H1 (cell line): ENCODE measurements around the gene AGBL4. TPM values are rescaled to one million over a fixed set of nuclear protein-coding genes. Genes with fewer than 3 reads are reported as not detected.

ENCODE experiments used
- CTCF ChIA-PET: fragments of 300-600 bp; sonication (Branson Sonifier 250); formaldehyde crosslinking; loops from one replicate; lab custom pipeline; 2021; ENCODE audit not compliant: partially characterized antibody; lab: Charles Lee
- POLR2A ChIA-PET: fragments of 300-600 bp; sonication (Branson Sonifier 250); formaldehyde crosslinking; loops from one replicate; lab custom pipeline; 2021; ENCODE audit warnings: inconsistent platforms; ENCODE audit not compliant: partially characterized antibody; lab: Charles Lee
- DNase-seq, 2 experiments: peaks; one replicate each; pipeline versions ENCODE4 v3.0.0 to v3.0.0-alpha.2; 2010 to 2022; ENCODE audit warnings: low spot score in 2 of 2, low read depth in 1 of 2, mixed read lengths in 1 of 2
- FAIRE-seq: peaks from 2 replicates; lab custom pipeline; 2011; peaks lifted over from hg19 to GRCh38; lab: Jason Lieb, UNC
- H2AFZ ChIP-seq: 2 replicates; pipeline ENCODE4 v1.8.1; 2012; ENCODE audit warnings: low read length, inconsistent platforms
- H2AK5ac ChIP-seq: 2 replicates; pipeline ENCODE4 v1.6.1; 2013; ENCODE audit warnings: low read depth, low read length
- H2BK120ac ChIP-seq: replicated peaks from 2 replicates; pipeline ENCODE3; 2013; ENCODE audit warnings: low read depth, low read length, inconsistent platforms
- H2BK12ac ChIP-seq: 2 replicates; pipeline ENCODE4 v1.6.1; 2013; ENCODE audit warnings: low read depth, low read length
- H2BK15ac ChIP-seq: 2 replicates; pipeline ENCODE4 v1.6.1; 2013; ENCODE audit warnings: low read length
- H2BK20ac ChIP-seq: 2 replicates; pipeline ENCODE4 v1.6.1; 2013; ENCODE audit warnings: low read length
- H2BK5ac ChIP-seq: 2 replicates; pipeline ENCODE4 v1.6.1; 2013; ENCODE audit warnings: low read depth, low read length
- H3K14ac ChIP-seq: 2 replicates; pipeline ENCODE4 v1.6.1; 2013; ENCODE audit warnings: inconsistent platforms; ENCODE audit not compliant: insufficient read length
- H3K18ac ChIP-seq: 2 replicates; pipeline ENCODE4 v1.6.1; 2013; ENCODE audit warnings: low read length; ENCODE audit errors: extremely low read depth
- H3K23ac ChIP-seq: 2 replicates; pipeline ENCODE4 v1.6.1; 2013; ENCODE audit warnings: inconsistent platforms; ENCODE audit not compliant: insufficient read length
- H3K23me2 ChIP-seq: 2 replicates; pipeline ENCODE4 v1.6.1; 2013; ENCODE audit warnings: low read depth, low read length
- H3K27ac ChIP-seq: 2 replicates; pipeline ENCODE4 v1.6.1; 2011; ENCODE audit warnings: low read depth, low read length, inconsistent platforms
- H3K27me3 ChIP-seq, 4 experiments: replicated peaks in 1 of 4; 1 replicate in 1 of 4; 2 replicates in 3 of 4; pipeline versions ENCODE4 v1.6.1 to v1.8.1; 2011 to 2013; ENCODE audit warnings: low read length in 3 of 4, mild to moderate bottlenecking in 3 of 4, inconsistent platforms in 2 of 4, mixed read lengths in 2 of 4, moderate library complexity in 1 of 4; ENCODE audit not compliant: control insufficient read depth in 3 of 4, insufficient read depth in 3 of 4; ENCODE audit errors: extremely low read depth in 1 of 4
- H3K36me3 ChIP-seq, 4 experiments: 2 replicates each; pipeline versions ENCODE4 v1.6.1 to v1.8.1; 2011 to 2013; ENCODE audit warnings: mild to moderate bottlenecking in 4 of 4, low read length in 3 of 4, moderate library complexity in 2 of 4, control low read depth in 1 of 4, inconsistent platforms in 1 of 4; ENCODE audit not compliant: insufficient read depth in 4 of 4, control insufficient read depth in 2 of 4
- H3K4ac ChIP-seq: replicated peaks from 2 replicates; pipeline ENCODE3; 2013; ENCODE audit warnings: low read length, low read depth, mixed read lengths, inconsistent platforms; ENCODE audit not compliant: insufficient read length
- H3K4me1 ChIP-seq, 4 experiments: replicated peaks in 1 of 4; 1 replicate in 1 of 4; 2 replicates in 3 of 4; pipeline versions ENCODE4 v1.6.1 to v1.8.1; 2011 to 2013; ENCODE audit warnings: low read length in 3 of 4, inconsistent platforms in 2 of 4, mixed read lengths in 1 of 4; ENCODE audit not compliant: insufficient read depth in 4 of 4, control insufficient read depth in 3 of 4
- H3K4me2 ChIP-seq, 2 experiments: 2 replicates each; pipeline versions ENCODE4 v1.6.1 to v1.8.1; 2011 to 2013; ENCODE audit warnings: low read depth in 2 of 2, low read length in 2 of 2, control low read depth in 1 of 2, inconsistent platforms in 1 of 2, mild to moderate bottlenecking in 1 of 2; ENCODE audit not compliant: insufficient read depth in 1 of 2
- H3K4me3 ChIP-seq, 4 experiments: fragments of 200-600, 300-600 bp in 1 of 4; sonication (generic), shearing (Covaris generic), sonication (Bioruptor Twin) in 1 of 4; 2 replicates each; pipeline versions ENCODE4 v1.5.1 to v1.8.1; 2011 to 2016; ENCODE audit warnings: low read length in 4 of 4, low read depth in 3 of 4, control low read depth in 2 of 4, inconsistent platforms in 2 of 4, mild to moderate bottlenecking in 2 of 4, mixed read lengths in 1 of 4, moderate library complexity in 1 of 4; ENCODE audit not compliant: insufficient read depth in 2 of 4; ENCODE audit errors: extremely low read depth in 1 of 4
- H3K56ac ChIP-seq: replicated peaks from 2 replicates; pipeline ENCODE3; 2013; ENCODE audit warnings: low read depth, mild to moderate bottlenecking, mixed read lengths, low read length, inconsistent platforms; ENCODE audit not compliant: insufficient read length
- H3K79me1 ChIP-seq: 2 replicates; pipeline ENCODE4 v1.6.1; 2013; ENCODE audit warnings: low read depth, low read length, control low read depth
- H3K79me2 ChIP-seq, 2 experiments: 2 replicates each; pipeline versions ENCODE4 v1.6.1 to v1.8.1; 2012 to 2013; ENCODE audit warnings: low read length in 2 of 2, mild to moderate bottlenecking in 2 of 2, inconsistent platforms in 1 of 2; ENCODE audit not compliant: insufficient read depth in 2 of 2, control insufficient read depth in 1 of 2
- H3K9ac ChIP-seq, 4 experiments: replicated peaks in 1 of 4; 1 replicate in 1 of 4; 2 replicates in 3 of 4; pipeline versions ENCODE4 v1.6.1 to v1.8.1; 2011 to 2013; ENCODE audit warnings: low read depth in 3 of 4, low read length in 3 of 4, control low read depth in 2 of 4, mild to moderate bottlenecking in 2 of 4, moderate library complexity in 2 of 4, inconsistent platforms in 1 of 4; ENCODE audit errors: extremely low read depth in 1 of 4
- H3K9me3 ChIP-seq, 2 experiments: 2 replicates each; pipeline versions ENCODE4 v1.6.1 to v1.8.1; 2012 to 2013; ENCODE audit warnings: mild to moderate bottlenecking in 2 of 2, moderate library complexity in 2 of 2, control low read depth in 1 of 2, inconsistent platforms in 1 of 2, low read depth in 1 of 2, low read length in 1 of 2, mixed read lengths in 1 of 2; ENCODE audit not compliant: insufficient read depth in 2 of 2
- H4K20me1 ChIP-seq, 2 experiments: replicated peaks in 1 of 2; 2 replicates each; pipeline versions ENCODE3 to v1.8.1; 2011 to 2013; ENCODE audit warnings: inconsistent platforms in 2 of 2, low read length in 2 of 2, mild to moderate bottlenecking in 1 of 2; ENCODE audit not compliant: insufficient read depth in 2 of 2, control insufficient read depth in 1 of 2
- H4K5ac ChIP-seq: 2 replicates; pipeline ENCODE4 v1.6.1; 2013; ENCODE audit warnings: low read length, low read depth, mixed read lengths, inconsistent platforms; ENCODE audit not compliant: insufficient read length
- H4K8ac ChIP-seq: 2 replicates; pipeline ENCODE4 v1.8.0; 2013; ENCODE audit warnings: mild to moderate bottlenecking, moderate library complexity, low read length, inconsistent platforms; ENCODE audit not compliant: insufficient read depth; ENCODE audit errors: extremely low read depth
- H4K91ac ChIP-seq: replicated peaks from 2 replicates; pipeline ENCODE3; 2013; ENCODE audit warnings: low read length, mixed read lengths, inconsistent platforms; ENCODE audit not compliant: insufficient read length
- RNF2 ChIP-seq: fragments of 200-900, 300-1000 bp; sonication (generic); IDR thresholded peaks from 2 replicates; pipeline ENCODE4 v1.7.1; 2016; ENCODE audit warnings: borderline replicate concordance, low read depth, mild to moderate bottlenecking, antibody characterized with exemption, low read length; ENCODE audit not compliant: poor library complexity, severe bottlenecking; ENCODE audit errors: missing control alignments
- SAP30 ChIP-seq: fragments of 300-600 bp; sonication (generic); IDR thresholded peaks from 2 replicates; pipeline ENCODE4 v1.7.1; 2012; ENCODE audit warnings: low read length, moderate library complexity, mild to moderate bottlenecking, inconsistent platforms; ENCODE audit not compliant: insufficient read depth, insufficient replicate concordance
- SIX5 ChIP-seq: IDR thresholded peaks from 2 replicates; pipeline ENCODE4 v1.6.1; 2011; ENCODE audit warnings: mild to moderate bottlenecking, low read depth, low read length
- TEAD4 ChIP-seq: IDR thresholded peaks from 2 replicates; pipeline ENCODE4 v1.6.1; 2012; ENCODE audit warnings: low read depth, low read length, inconsistent platforms, mixed read lengths
- ZNF274 ChIP-seq: IDR thresholded peaks from 2 replicates; pipeline ENCODE4 v1.7.0; 2012; ENCODE audit warnings: low read length, borderline replicate concordance; ENCODE audit errors: extremely low read depth
- WGBS, 2 experiments: shearing (Covaris generic) in 1 of 2; methylation state at CpG; one replicate each; pipeline versions ENCODE4 v1.1.6 to v1.1.7; 2013 to 2015; ENCODE audit warnings: low lambda C conversion rate in 2 of 2, mixed read lengths in 2 of 2, inconsistent platforms in 1 of 2, low coverage in 1 of 2, missing lambda C conversion rate in 1 of 2; ENCODE audit not compliant: insufficient replicate concordance in 2 of 2, insufficient coverage in 1 of 2, insufficient read length in 1 of 2; ENCODE audit errors: extremely low coverage in 1 of 2, missing lambda C conversion rate in 1 of 2; 5-methylcytosine and 5-hydroxymethylcytosine counted together
- polyA plus RNA-seq, 7 experiments: library from polyadenylated mRNA; depleted of rRNA in 3 of 7; stranded (reverse) in 5 of 7; unstranded in 2 of 7; fragments of >200 nt in 5 of 7; fragments of 200-250 nt in 2 of 7; gene quantifications; 1 replicate in 5 of 7; 2 replicates in 1 of 7; 4 replicates in 1 of 7; pipeline versions ENCODE4 v1.2.1 to v1.2.3, GENCODE V29; 2011 to 2013; ENCODE audit warnings: missing spikeins in 2 of 7, mixed read lengths in 2 of 7
- total RNA-seq: library from RNA; stranded (reverse); fragmentation: NEBNext Ultra II Directional; extraction: Animal tissue kit (Norgen Biotek cat#: 25700); gene quantifications from 2 replicates; pipeline ENCODE4 v1.2.1, GENCODE V29; 2021

AGBL4 gene
- total and polyA plus RNA-seq, 2 of the 8 experiments (the other 6 are each of a cell fraction or from before 2014, with no cell fraction given), result 0.41 to 0.45 TPM

GRCh38 chr1:48683839-48684238 is 1339.9 kb downstream of the AGBL4 start:
- 90% methylated on average over 3 of the region's 3 CpGs; no CpG with 5 or more reads in 1 of the 2 experiments for WGBS, 2 experiments
- H3K56ac ChIP-seq, result no peak overlapping the region
- peaks cover 0 to 5% (median 4%) of the 10 kb centered on the region in 4 experiments; a peak in 4 of 7 replicates for H3K4me1 ChIP-seq
- no peaks in the 10 kb centered on the region for H3K79me2 ChIP-seq
- no peak overlapping the region for H3K27ac ChIP-seq
- no peak overlapping the region for H4K8ac ChIP-seq
- H2BK120ac ChIP-seq, result no peak overlapping the region
- no peak for TF ChIP-seq SIX5
- no peak for TF ChIP-seq TEAD4
- TF ChIP-seq RNF2, result no peak
- TF ChIP-seq SAP30, result no peak
- no peak for TF ChIP-seq ZNF274
- CTCF ChIA-PET, result interaction anchor here (2.4 to 7.3 kb wide), 2 partner anchors 13 to 111 kb away, joined by 14 to 55 read pairs; no protein-coding TSS in a partner anchor
- no peak overlapping the region for H2BK12ac ChIP-seq
- no peak overlapping the region for H3K14ac ChIP-seq
- no peaks in the 10 kb centered on the region for H3K23me2 ChIP-seq
- no peak overlapping the region for H2BK5ac ChIP-seq
- H3K27me3 ChIP-seq, result no peaks in the 10 kb centered on the region
- H3K4ac ChIP-seq, result no peak overlapping the region
- H4K20me1 ChIP-seq, result no peaks in the 10 kb centered on the region
- no peaks in the 10 kb centered on the region for H3K36me3 ChIP-seq
- POLR2A ChIA-PET, result no interaction called here
- H2AFZ ChIP-seq, result no peak overlapping the region
- no peak overlapping the region for H2BK20ac ChIP-seq
- H3K79me1 ChIP-seq, result no peaks in the 10 kb centered on the region
- H4K5ac ChIP-seq, result no peak overlapping the region
- no peak overlapping the region for H3K4me3 ChIP-seq
- H3K9me3 ChIP-seq, result no peaks in the 10 kb centered on the region
- no peak overlapping the region for H3K18ac ChIP-seq
- no peak overlapping the region for H4K91ac ChIP-seq
- H2AK5ac ChIP-seq, result no peak overlapping the region
- no peak overlapping the region for H3K23ac ChIP-seq
- no peak for FAIRE-seq
- H3K9ac ChIP-seq, result no peak overlapping the region
- no peak overlapping the region for H3K4me2 ChIP-seq
- DNase-seq, result no peak
- H2BK15ac ChIP-seq, result no peak overlapping the region
